ENCODE measurements around the gene BTN3A1. TPM values are rescaled to one million over a fixed set of nuclear protein-coding genes. Genes with fewer than 3 reads are reported as not detected.

BTN3A1 gene
- polyA plus RNA-seq, 2 of the 4 experiments (the other 2 are of a cell fraction): 4.0 to 8.1 TPM

DNA sequence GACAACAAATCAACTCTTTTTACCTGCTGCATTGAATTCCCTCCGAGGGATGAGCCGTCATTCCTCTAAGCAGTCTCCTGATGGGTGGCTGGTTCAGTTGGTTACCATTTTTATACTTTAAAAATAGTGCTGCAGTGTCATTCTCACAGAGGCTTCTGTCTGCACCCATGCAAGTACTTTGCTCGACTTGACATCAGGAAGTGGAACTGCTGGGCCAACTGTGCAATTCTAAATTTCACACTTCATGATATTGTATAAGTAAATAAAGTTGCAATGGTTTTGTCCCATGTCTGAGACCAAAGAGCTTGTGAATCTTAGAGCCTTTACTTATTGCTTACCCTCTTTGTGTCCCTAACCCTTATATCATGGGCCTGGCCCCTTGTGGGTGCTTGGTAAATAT lies 2.5 kb downstream of the BTN3A1 start (continued):
- TF ChIP-seq, protein P1, sequence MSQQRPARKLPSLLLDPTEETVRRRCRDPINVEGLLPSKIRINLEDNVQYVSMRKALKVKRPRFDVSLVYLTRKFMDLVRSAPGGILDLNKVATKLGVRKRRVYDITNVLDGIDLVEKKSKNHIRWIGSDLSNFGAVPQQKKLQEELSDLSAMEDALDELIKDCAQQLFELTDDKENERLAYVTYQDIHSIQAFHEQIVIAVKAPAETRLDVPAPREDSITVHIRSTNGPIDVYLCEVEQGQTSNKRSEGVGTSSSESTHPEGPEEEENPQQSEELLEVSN (IDR thresholded peaks at IDR 0.05; ENCODE audit: borderline replicate concordance, low read depth): no peak
- no peak for TF ChIP-seq ZC3H11A (IDR thresholded peaks at IDR 0.05)
- TF ChIP-seq POLR2AphosphoS2 (conservative IDR thresholded peaks at IDR 0.05; ENCODE audit: low read length): no peak
- TF ChIP-seq MYC (IDR thresholded peaks at IDR 0.05; ENCODE audit: borderline replicate concordance, low read length): no peak

DNA sequence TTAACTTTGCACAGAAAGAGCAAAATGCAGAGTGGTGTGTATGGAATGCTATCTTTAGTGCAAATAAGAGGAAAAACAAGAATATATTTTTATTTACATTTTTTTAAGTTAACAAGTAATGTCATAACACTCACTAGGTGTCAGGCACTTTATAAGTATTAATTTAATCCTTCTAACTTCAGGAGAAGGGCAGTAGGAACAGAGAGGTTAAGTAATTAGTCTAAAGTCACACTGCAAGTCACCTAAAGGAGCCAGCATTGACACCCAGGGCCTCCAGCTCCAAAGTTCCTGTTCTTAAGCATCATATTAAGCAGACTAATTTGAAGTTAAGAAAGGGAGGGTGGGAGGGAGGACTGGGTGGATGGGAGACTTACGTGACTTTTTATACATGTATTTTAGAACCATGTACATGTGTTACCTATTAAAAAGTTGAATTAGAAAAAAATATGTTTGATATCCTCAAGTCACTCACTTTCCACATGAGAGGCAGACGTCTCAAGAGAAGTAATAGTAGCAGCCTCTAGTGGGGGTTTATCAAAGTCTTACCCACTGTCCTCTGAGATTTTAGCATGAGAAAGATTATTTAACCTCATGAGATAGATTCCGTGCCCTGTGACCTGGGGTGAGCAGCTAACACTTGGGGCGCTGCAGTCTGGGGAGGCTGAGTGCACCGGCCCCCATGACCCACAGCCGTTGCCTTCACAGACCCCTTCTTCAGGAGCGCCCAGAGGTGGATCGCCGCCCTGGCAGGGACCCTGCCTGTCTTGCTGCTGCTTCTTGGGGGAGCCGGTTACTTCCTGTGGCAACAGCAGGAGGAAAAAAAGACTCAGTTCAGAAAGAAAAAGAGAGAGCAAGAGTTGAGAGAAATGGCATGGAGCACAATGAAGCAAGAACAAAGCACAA lies 7.0 kb downstream of the BTN3A1 start:
- Histone ChIP-seq H3K4me2 (no peak overlapping the region), H3K4me3 (no peak overlapping the region), H3K27ac (no peak overlapping the region), H3K9me3 (no peaks in the 10 kb centered on the region), H3K4me1 (no peaks in the 10 kb centered on the region)
- 92% methylated on average over 9 of the region's 10 CpGs for WGBS (ENCODE audit: missing lambda C conversion rate)
- DNase-seq (ENCODE audit: low read depth in 1 of 2, low spot score in 1 of 2) (no peak), ATAC-seq (no peak), FAIRE-seq (no peak)
- ChIA-PET CTCF (no interaction called here), POLR2A (no interaction called here)
- TF ChIP-seq ZC3H11A (IDR thresholded peaks at IDR 0.05) (no peak), POLR2AphosphoS2 (conservative IDR thresholded peaks at IDR 0.05; ENCODE audit: low read length) (no peak), HDAC2 (IDR thresholded peaks at IDR 0.05) (no peak), FOSB (CRISPR knock-in tag; IDR thresholded peaks at IDR 0.05) (no peak), EHMT2 (IDR thresholded peaks at IDR 0.05; ENCODE audit: low read depth) (no peak), NFE2L2 (conservative IDR thresholded peaks at IDR 0.05; ENCODE audit: low read length) (no peak), ZFP36 (IDR thresholded peaks at IDR 0.05; ENCODE audit: borderline replicate concordance, partially characterized antibody) (no peak), BHLHE40 (IDR thresholded peaks at IDR 0.05; ENCODE audit: low read depth, low read length) (no peak), CBX2 (IDR thresholded peaks at IDR 0.05; ENCODE audit: borderline replicate concordance, low read depth) (no peak), RARB (CRISPR knock-in tag; IDR thresholded peaks at IDR 0.05) (no peak), RAD21 (conservative IDR thresholded peaks at IDR 0.05 in 1 of 2, IDR thresholded peaks at IDR 0.05 in 1 of 2) (no peak), KDM5A (IDR thresholded peaks at IDR 0.05) (no peak), GATA3 (IDR thresholded peaks at IDR 0.05; ENCODE audit: borderline replicate concordance) (no peak), EHF (CRISPR knock-in tag; IDR thresholded peaks at IDR 0.05) (no peak), TFCP2L1 (CRISPR knock-in tag; IDR thresholded peaks at IDR 0.05) (no peak), RCOR1 (IDR thresholded peaks at IDR 0.05; ENCODE audit: low read depth, low read length) (no peak), JUNB (IDR thresholded peaks at IDR 0.05) (no peak)
- TF ChIP-seq, protein P2, sequence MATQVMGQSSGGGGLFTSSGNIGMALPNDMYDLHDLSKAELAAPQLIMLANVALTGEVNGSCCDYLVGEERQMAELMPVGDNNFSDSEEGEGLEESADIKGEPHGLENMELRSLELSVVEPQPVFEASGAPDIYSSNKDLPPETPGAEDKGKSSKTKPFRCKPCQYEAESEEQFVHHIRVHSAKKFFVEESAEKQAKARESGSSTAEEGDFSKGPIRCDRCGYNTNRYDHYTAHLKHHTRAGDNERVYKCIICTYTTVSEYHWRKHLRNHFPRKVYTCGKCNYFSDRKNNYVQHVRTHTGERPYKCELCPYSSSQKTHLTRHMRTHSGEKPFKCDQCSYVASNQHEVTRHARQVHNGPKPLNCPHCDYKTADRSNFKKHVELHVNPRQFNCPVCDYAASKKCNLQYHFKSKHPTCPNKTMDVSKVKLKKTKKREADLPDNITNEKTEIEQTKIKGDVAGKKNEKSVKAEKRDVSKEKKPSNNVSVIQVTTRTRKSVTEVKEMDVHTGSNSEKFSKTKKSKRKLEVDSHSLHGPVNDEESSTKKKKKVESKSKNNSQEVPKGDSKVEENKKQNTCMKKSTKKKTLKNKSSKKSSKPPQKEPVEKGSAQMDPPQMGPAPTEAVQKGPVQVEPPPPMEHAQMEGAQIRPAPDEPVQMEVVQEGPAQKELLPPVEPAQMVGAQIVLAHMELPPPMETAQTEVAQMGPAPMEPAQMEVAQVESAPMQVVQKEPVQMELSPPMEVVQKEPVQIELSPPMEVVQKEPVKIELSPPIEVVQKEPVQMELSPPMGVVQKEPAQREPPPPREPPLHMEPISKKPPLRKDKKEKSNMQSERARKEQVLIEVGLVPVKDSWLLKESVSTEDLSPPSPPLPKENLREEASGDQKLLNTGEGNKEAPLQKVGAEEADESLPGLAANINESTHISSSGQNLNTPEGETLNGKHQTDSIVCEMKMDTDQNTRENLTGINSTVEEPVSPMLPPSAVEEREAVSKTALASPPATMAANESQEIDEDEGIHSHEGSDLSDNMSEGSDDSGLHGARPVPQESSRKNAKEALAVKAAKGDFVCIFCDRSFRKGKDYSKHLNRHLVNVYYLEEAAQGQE (IDR thresholded peaks at IDR 0.05): no peak
- TF ChIP-seq, protein P3, sequence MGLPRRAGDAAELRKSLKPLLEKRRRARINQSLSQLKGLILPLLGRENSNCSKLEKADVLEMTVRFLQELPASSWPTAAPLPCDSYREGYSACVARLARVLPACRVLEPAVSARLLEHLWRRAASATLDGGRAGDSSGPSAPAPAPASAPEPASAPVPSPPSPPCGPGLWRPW (IDR thresholded peaks at IDR 0.05): no peak

Measured in A549 (cell line).